GM12891 (cell line): ENCODE results near the gene SEZ6.

ENCODE experiments used
- DNase-seq: peaks from one replicate; pipeline ENCODE4 v3.0.0; 2011; ENCODE audit warnings: low spot score; ENCODE audit not compliant: insufficient read length
- FAIRE-seq: peaks from 2 replicates; lab custom pipeline; 2011; peaks lifted over from hg19 to GRCh38; lab: Jason Lieb, UNC
- PAX5 ChIP-seq: IDR thresholded peaks from 2 replicates; pipeline ENCODE4 v1.6.1; 2011; ENCODE audit warnings: low read length, moderate library complexity, mild to moderate bottlenecking; ENCODE audit not compliant: insufficient read depth, severe bottlenecking
- POLR2A ChIP-seq: IDR thresholded peaks from 2 replicates; pipeline ENCODE4 v1.6.1; 2011; ENCODE audit warnings: low read depth, low read length, control low read depth
- POLR2AphosphoS5 ChIP-seq: IDR thresholded peaks from 2 replicates; pipeline ENCODE4 v1.6.1; 2011; ENCODE audit warnings: low read depth, low read length, control low read depth
- POU2F2 ChIP-seq: IDR thresholded peaks from 2 replicates; pipeline ENCODE4 v1.6.1; 2011; ENCODE audit warnings: low read depth, mild to moderate bottlenecking, control low read depth, low read length, moderate library complexity
- SPI1 ChIP-seq: IDR thresholded peaks from 2 replicates; pipeline ENCODE4 v1.6.1; 2011; ENCODE audit warnings: low read depth, low read length, control low read depth
- TAF1 ChIP-seq: IDR thresholded peaks from 2 replicates; pipeline ENCODE4 v1.6.1; 2011; ENCODE audit warnings: low read depth, low read length, control low read depth

Gene SEZ6

GRCh38 chr17:28992625-28993600, 12.9 kb downstream of the SEZ6 start:
- no peak for TF ChIP-seq SPI1
- TF ChIP-seq POU2F2, result no peak
- DNase-seq (no peak), FAIRE-seq (no peak)

GRCh38 chr17:28992185-28992584, 13.6 kb downstream of the SEZ6 start:
- DNase-seq (no peak), FAIRE-seq (no peak)
- TF ChIP-seq PAX5 (no peak), SPI1 (no peak), POU2F2 (no peak), TAF1 (no peak), POLR2AphosphoS5 (no peak), POLR2A (no peak)

GRCh38 chr17:28991779-28992178, 14.1 kb downstream of the SEZ6 start:
- DNase-seq, result no peak
- TF ChIP-seq POLR2A, result no peak
- no peak for TF ChIP-seq POLR2AphosphoS5
- no peak for TF ChIP-seq PAX5
- TF ChIP-seq SPI1, result no peak
- no peak for TF ChIP-seq POU2F2
- TF ChIP-seq TAF1, result no peak
- FAIRE-seq, result no peak

- DNase-seq, result no peak
- TF ChIP-seq TAF1 (no peak), POLR2A (no peak), SPI1 (no peak), PAX5 (no peak), POLR2AphosphoS5 (no peak), POU2F2 (no peak)
- no peak for FAIRE-seq
Observed at GRCh38 chr17:28989028-28989427, 16.8 kb downstream of the SEZ6 start.

GRCh38 chr17:28988475-28988874, 17.4 kb downstream of the SEZ6 start:
- FAIRE-seq (no peak), DNase-seq (no peak)
- TF ChIP-seq POU2F2, result no peak
- no peak for TF ChIP-seq TAF1
- TF ChIP-seq POLR2AphosphoS5, result no peak
- TF ChIP-seq PAX5, result no peak
- no peak for TF ChIP-seq SPI1
- TF ChIP-seq POLR2A, result no peak

GRCh38 chr17:28986714-28987655, 18.8 kb downstream of the SEZ6 start:
- FAIRE-seq, result no peak
- DNase-seq, result no peak
- TF ChIP-seq POLR2AphosphoS5 (no peak), PAX5 (no peak), TAF1 (no peak), POLR2A (no peak), POU2F2 (no peak), SPI1 (no peak)

- FAIRE-seq, result no peak
- DNase-seq, result no peak
- TF ChIP-seq SPI1 (no peak), POLR2A (no peak), POLR2AphosphoS5 (no peak), TAF1 (no peak), POU2F2 (no peak), PAX5 (no peak)
Observed at GRCh38 chr17:28985950-28986713, 19.7 kb downstream of the SEZ6 start.

GRCh38 chr17:28983286-28984230, 22.3 kb downstream of the SEZ6 start:
- TF ChIP-seq POLR2A, result no peak
- TF ChIP-seq POU2F2, result no peak
- no peak for TF ChIP-seq TAF1
- TF ChIP-seq SPI1, result no peak
- DNase-seq (no peak), FAIRE-seq (peak; percentile 73)
